Measurements from ENCODE around the gene NOC2L. TPM values are rescaled to one million over a fixed set of nuclear protein-coding genes. Genes with fewer than 3 reads are reported as not detected.
A peak's percentile ranks its signal among the peaks of the same experiment; 100 is the strongest.

The NOC2L gene
- total RNA-seq, 1 experiment from 2014 or later, result 130 TPM

GRCh38 chr1:961132-961669 lies 2.1 kb upstream of the NOC2L start:
- no peak overlapping the region for H3K56ac ChIP-seq (ENCODE audit: insufficient read length, low read depth, low read length)
- no peaks in the 10 kb centered on the region for H3K4me1 ChIP-seq (ENCODE audit: insufficient read depth, low read length)
- no peak overlapping the region for H2BK120ac ChIP-seq (ENCODE audit: low read depth, low read length, poor library complexity, severe bottlenecking)
- peaks cover 19% of the 10 kb centered on the region for H3K27me3 Mint-ChIP-seq (ENCODE audit: low read depth)
- H3K79me2 ChIP-seq (ENCODE audit: insufficient read depth, low read length), result peaks cover 5% of the 10 kb centered on the region; the same call in 1 of the 2 replicates
- H4K91ac ChIP-seq (ENCODE audit: insufficient read length, low read depth, low read length), result no peak overlapping the region
- no peaks in the 10 kb centered on the region for H4K20me1 ChIP-seq (ENCODE audit: control insufficient read depth, insufficient read depth, insufficient read length)
- WGBS (ENCODE audit: extremely low coverage, insufficient read length, low lambda C conversion rate), result no CpG with 5 or more reads among the region's 56 CpGs
- peaks cover 7 to 11% of the 10 kb centered on the region in 2 experiments for H3K4me1 Mint-ChIP-seq
- H2BK20ac ChIP-seq (ENCODE audit: low read depth, low read length, poor library complexity, severe bottlenecking), result no peak overlapping the region
- H3K27me3 ChIP-seq (ENCODE audit: insufficient read depth, low read length), result peaks cover 4% of the 10 kb centered on the region; the same call in 1 of the 2 replicates
- no peak overlapping the region for H3K18ac ChIP-seq (ENCODE audit: insufficient read length, low read depth, low read length)
- H2BK12ac ChIP-seq (ENCODE audit: insufficient read length, low read depth, low read length), result no peak overlapping the region
- no peak overlapping the region for H3K9ac ChIP-seq (ENCODE audit: extremely low read depth, insufficient read length, low read length)
- no peak overlapping the region for H2AFZ ChIP-seq (ENCODE audit: low read length)
- DNase-seq, result no peak
- no peaks in the 10 kb centered on the region; a peak in 1 of 5 replicates for H3K9me3 Mint-ChIP-seq
- H2BK5ac ChIP-seq (ENCODE audit: insufficient read length, low read length), result no peak overlapping the region
- H3K23ac ChIP-seq (ENCODE audit: insufficient read length, low read depth, low read length), result no peak overlapping the region
- no peak overlapping the region for H2AK5ac ChIP-seq (ENCODE audit: insufficient read length, low read length)
- no peak overlapping the region for H4K5ac ChIP-seq (ENCODE audit: insufficient read length, low read depth, low read length)
- no peak overlapping the region; a peak in 1 of 7 replicates for H3K27ac Mint-ChIP-seq
- no peak overlapping the region for H3T11ph ChIP-seq (ENCODE audit: low read length)
- no peak overlapping the region for H3K4ac ChIP-seq (ENCODE audit: low read depth, low read length)
- peak overlapping the region; percentile 51 to 73 for H3K4me3 Mint-ChIP-seq
- TF ChIP-seq, protein P1, sequence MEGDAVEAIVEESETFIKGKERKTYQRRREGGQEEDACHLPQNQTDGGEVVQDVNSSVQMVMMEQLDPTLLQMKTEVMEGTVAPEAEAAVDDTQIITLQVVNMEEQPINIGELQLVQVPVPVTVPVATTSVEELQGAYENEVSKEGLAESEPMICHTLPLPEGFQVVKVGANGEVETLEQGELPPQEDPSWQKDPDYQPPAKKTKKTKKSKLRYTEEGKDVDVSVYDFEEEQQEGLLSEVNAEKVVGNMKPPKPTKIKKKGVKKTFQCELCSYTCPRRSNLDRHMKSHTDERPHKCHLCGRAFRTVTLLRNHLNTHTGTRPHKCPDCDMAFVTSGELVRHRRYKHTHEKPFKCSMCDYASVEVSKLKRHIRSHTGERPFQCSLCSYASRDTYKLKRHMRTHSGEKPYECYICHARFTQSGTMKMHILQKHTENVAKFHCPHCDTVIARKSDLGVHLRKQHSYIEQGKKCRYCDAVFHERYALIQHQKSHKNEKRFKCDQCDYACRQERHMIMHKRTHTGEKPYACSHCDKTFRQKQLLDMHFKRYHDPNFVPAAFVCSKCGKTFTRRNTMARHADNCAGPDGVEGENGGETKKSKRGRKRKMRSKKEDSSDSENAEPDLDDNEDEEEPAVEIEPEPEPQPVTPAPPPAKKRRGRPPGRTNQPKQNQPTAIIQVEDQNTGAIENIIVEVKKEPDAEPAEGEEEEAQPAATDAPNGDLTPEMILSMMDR (conservative IDR thresholded peaks at IDR 0.05), result no peak
- no peak overlapping the region for H3K27ac ChIP-seq (ENCODE audit: insufficient read length, low read depth, low read length)
- no peak overlapping the region for H2BK15ac ChIP-seq (ENCODE audit: low read depth, low read length)
- no peak overlapping the region for H4K8ac ChIP-seq (replicated peaks; ENCODE audit: insufficient read length, low read depth, low read length)
- H3K9me3 ChIP-seq (ENCODE audit: control insufficient read depth, low read depth, low read length), result no peaks in the 10 kb centered on the region
- peaks cover 3% of the 10 kb centered on the region for H3K23me2 ChIP-seq (ENCODE audit: insufficient read length, low read depth, low read length, poor library complexity, severe bottlenecking)
- H3K14ac ChIP-seq (ENCODE audit: insufficient read depth, low read length), result no peak overlapping the region
- peaks cover 6 to 42% (median 33%) of the 10 kb centered on the region in 3 experiments; a peak in 6 of 7 replicates for H3K36me3 Mint-ChIP-seq (ENCODE audit: insufficient read depth in 1 of 3, low read depth in 3 of 3)
- H3K79me1 ChIP-seq (ENCODE audit: insufficient read depth, low read depth, low read length, poor library complexity, severe bottlenecking), result peaks cover 4% of the 10 kb centered on the region
- peak overlapping the region; percentile 0 for H3K4me2 ChIP-seq (ENCODE audit: insufficient read depth, insufficient read length, low read length)

Data from H9 (cell line).